ENCODE data around the gene CYP27A1.

The CYP27A1 gene

GRCh38 chr2:218776488-218776887 lies 5.5 kb upstream of the CYP27A1 start:
- Histone ChIP-seq H3K36me3 (ENCODE audit: insufficient read depth, low read length) (no peaks in the 10 kb centered on the region), H3K79me2 (ENCODE audit: insufficient read depth, low read length) (no peaks in the 10 kb centered on the region), H3K9ac (ENCODE audit: low read length) (no peak overlapping the region), H3K9me2 (ENCODE audit: low read depth, low read length) (no peaks in the 10 kb centered on the region), H3K4me2 (ENCODE audit: low read length) (no peak overlapping the region), H3F3A (ENCODE audit: insufficient read depth, low read length) (no peaks in the 10 kb centered on the region), H3K27me3 (ENCODE audit: insufficient read depth, low read length) (no peaks in the 10 kb centered on the region; the same call in 1 of the 2 replicates), H3K27ac (ENCODE audit: low read depth, low read length, poor library complexity, severe bottlenecking) (no peak overlapping the region), H4K20me1 (ENCODE audit: insufficient read depth, low read length) (no peaks in the 10 kb centered on the region), H3K9me3 (ENCODE audit: low read length) (no peaks in the 10 kb centered on the region), H3K4me1 (ENCODE audit: insufficient read depth, low read length, severe bottlenecking) (no peaks in the 10 kb centered on the region), H3K4me3 (ENCODE audit: low read depth, low read length, poor library complexity, severe bottlenecking) (no peak overlapping the region), H2AFZ (ENCODE audit: low read length) (no peak overlapping the region)
- TF ChIP-seq EZH2 (IDR thresholded peaks at IDR 0.05; ENCODE audit: borderline replicate concordance, low read length), result no peak
- TF ChIP-seq, protein P1, sequence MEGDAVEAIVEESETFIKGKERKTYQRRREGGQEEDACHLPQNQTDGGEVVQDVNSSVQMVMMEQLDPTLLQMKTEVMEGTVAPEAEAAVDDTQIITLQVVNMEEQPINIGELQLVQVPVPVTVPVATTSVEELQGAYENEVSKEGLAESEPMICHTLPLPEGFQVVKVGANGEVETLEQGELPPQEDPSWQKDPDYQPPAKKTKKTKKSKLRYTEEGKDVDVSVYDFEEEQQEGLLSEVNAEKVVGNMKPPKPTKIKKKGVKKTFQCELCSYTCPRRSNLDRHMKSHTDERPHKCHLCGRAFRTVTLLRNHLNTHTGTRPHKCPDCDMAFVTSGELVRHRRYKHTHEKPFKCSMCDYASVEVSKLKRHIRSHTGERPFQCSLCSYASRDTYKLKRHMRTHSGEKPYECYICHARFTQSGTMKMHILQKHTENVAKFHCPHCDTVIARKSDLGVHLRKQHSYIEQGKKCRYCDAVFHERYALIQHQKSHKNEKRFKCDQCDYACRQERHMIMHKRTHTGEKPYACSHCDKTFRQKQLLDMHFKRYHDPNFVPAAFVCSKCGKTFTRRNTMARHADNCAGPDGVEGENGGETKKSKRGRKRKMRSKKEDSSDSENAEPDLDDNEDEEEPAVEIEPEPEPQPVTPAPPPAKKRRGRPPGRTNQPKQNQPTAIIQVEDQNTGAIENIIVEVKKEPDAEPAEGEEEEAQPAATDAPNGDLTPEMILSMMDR (IDR thresholded peaks at IDR 0.05; ENCODE audit: low read length), result no peak

GRCh38 chr2:218777276-218777990 lies 4.5 kb upstream of the CYP27A1 start:
- Histone ChIP-seq H3K4me2 (ENCODE audit: low read length) (no peak overlapping the region), H3K27me3 (ENCODE audit: insufficient read depth, low read length) (no peaks in the 10 kb centered on the region; the same call in 1 of the 2 replicates), H3K9me3 (ENCODE audit: low read length) (no peaks in the 10 kb centered on the region), H3K79me2 (ENCODE audit: insufficient read depth, low read length) (no peaks in the 10 kb centered on the region), H2AFZ (ENCODE audit: low read length) (no peak overlapping the region), H3K4me1 (ENCODE audit: insufficient read depth, low read length, severe bottlenecking) (no peaks in the 10 kb centered on the region), H4K20me1 (ENCODE audit: insufficient read depth, low read length) (no peaks in the 10 kb centered on the region), H3K9me2 (ENCODE audit: low read depth, low read length) (no peaks in the 10 kb centered on the region), H3K9ac (ENCODE audit: low read length) (no peak overlapping the region), H3K36me3 (ENCODE audit: insufficient read depth, low read length) (no peaks in the 10 kb centered on the region), H3K4me3 (ENCODE audit: low read depth, low read length, poor library complexity, severe bottlenecking) (no peak overlapping the region), H3K27ac (ENCODE audit: low read depth, low read length, poor library complexity, severe bottlenecking) (no peak overlapping the region), H3F3A (ENCODE audit: insufficient read depth, low read length) (no peaks in the 10 kb centered on the region)
- TF ChIP-seq EZH2 (IDR thresholded peaks at IDR 0.05; ENCODE audit: borderline replicate concordance, low read length), result no peak
- TF ChIP-seq, protein P1 (IDR thresholded peaks at IDR 0.05; ENCODE audit: low read length), result no peak

DNA sequence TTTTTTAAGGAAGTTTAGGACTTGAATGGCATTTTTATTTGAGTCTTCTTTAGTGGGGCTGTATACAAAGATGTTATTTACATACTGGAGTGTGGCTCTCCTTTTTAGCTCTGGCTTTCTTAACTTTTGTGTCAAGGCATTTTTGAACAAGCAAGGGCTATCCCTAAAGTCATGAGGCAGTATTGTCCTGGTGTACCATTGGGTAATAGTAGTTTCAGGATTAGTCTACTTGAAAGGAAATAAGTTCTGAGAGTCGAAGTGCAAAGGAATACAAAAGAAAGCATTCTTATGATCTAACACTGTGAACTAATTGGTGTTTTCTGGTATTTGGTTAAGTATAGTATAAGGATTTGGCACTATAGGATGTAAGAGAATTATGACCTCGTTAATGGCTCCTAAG lies 1.9 kb upstream of the CYP27A1 start:
- no peaks in the 10 kb centered on the region for H3K9me3 ChIP-seq (ENCODE audit: low read length)
- H3K27me3 ChIP-seq (ENCODE audit: insufficient read depth, low read length), result no peaks in the 10 kb centered on the region; the same call in 1 of the 2 replicates
- no peaks in the 10 kb centered on the region for H3K4me1 ChIP-seq (ENCODE audit: insufficient read depth, low read length, severe bottlenecking)
- no peak overlapping the region for H3K4me3 ChIP-seq (ENCODE audit: low read depth, low read length, poor library complexity, severe bottlenecking)
- no peak overlapping the region for H3K27ac ChIP-seq (ENCODE audit: low read depth, low read length, poor library complexity, severe bottlenecking)
- no peaks in the 10 kb centered on the region for H4K20me1 ChIP-seq (ENCODE audit: insufficient read depth, low read length)
- no peak overlapping the region for H3K9ac ChIP-seq (ENCODE audit: low read length)
- H3K4me2 ChIP-seq (ENCODE audit: low read length), result no peak overlapping the region
- no peak for TF ChIP-seq EZH2 (IDR thresholded peaks at IDR 0.05; ENCODE audit: borderline replicate concordance, low read length)
- TF ChIP-seq, protein P1 (IDR thresholded peaks at IDR 0.05; ENCODE audit: low read length), result no peak
- no peaks in the 10 kb centered on the region for H3K9me2 ChIP-seq (ENCODE audit: low read depth, low read length)
- H2AFZ ChIP-seq (ENCODE audit: low read length), result no peak overlapping the region
- H3K36me3 ChIP-seq (ENCODE audit: insufficient read depth, low read length), result no peaks in the 10 kb centered on the region
- H3F3A ChIP-seq (ENCODE audit: insufficient read depth, low read length), result no peaks in the 10 kb centered on the region
- H3K79me2 ChIP-seq (ENCODE audit: insufficient read depth, low read length), result no peaks in the 10 kb centered on the region
